OCI-LY1 (cell line): ENCODE measurements around the gene DIAPH2.

Experiments used
- CTCF ChIP-seq: fragments of 200-600 bp; sonication (generic), shearing (Covaris generic); IDR thresholded peaks from 2 replicates; pipeline ENCODE4 v1.5.1; 2017; ENCODE audit warnings: mild to moderate bottlenecking, antibody characterized with exemption, low read length, moderate library complexity, mixed read lengths
- EZH2 ChIP-seq: fragments of 200-600 bp; sonication (generic), shearing (Covaris generic); IDR thresholded peaks from 2 replicates; pipeline ENCODE4 v1.8.0; 2017; ENCODE audit warnings: borderline replicate concordance, mixed run types, mild to moderate bottlenecking, antibody characterized with exemption, low read length, moderate library complexity, mixed read lengths

- TF ChIP-seq CTCF (no peak), EZH2 (no peak)
Observed at GRCh38 chrX:97332963-97333362, 648.3 kb downstream of the DIAPH2 start.
